GM04503 (cell line): ENCODE measurements around the gene SACM1L.

Experiments used
- DNase-seq: peaks from one replicate; pipeline ENCODE4 v3.0.0-alpha.2; 2012; ENCODE audit warnings: low read depth

Gene SACM1L

GRCh38 chr3:45787551-45787950 lies 98.4 kb downstream of the SACM1L start:
- DNase-seq = no peak

DNA sequence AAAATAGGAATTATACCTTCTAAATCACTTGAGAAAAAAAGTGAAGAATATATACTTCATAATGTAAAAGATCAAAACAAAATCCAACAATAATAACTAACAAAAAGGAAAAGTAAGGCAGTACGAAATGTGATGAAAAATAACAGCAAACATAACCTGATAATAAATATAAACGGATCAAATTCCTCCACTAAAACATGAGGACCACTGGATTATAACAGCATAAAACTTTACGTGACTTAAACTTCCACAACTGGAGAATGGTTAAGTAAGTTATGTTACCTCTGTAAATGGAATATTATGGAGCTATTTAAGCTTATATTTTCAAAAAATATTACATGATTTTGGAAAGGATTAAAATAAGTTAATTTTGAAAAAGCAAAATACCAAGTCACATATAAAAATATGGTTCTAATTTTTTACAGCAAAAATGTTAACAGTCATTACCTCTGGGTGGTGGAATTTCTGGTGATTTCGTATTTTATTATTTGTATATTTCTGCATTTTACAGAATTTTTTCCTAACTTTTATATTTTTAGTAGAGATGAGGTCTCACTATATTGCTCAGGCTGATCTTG lies 100.1 kb downstream of the SACM1L start:
- DNase-seq = no peak

GRCh38 chr3:45790596-45790995 lies 101.4 kb downstream of the SACM1L start:
- no peak for DNase-seq

GRCh38 chr3:45792036-45792435 lies 102.8 kb downstream of the SACM1L start:
- DNase-seq = no peak

GRCh38 chr3:45792516-45793172 lies 103.4 kb downstream of the SACM1L start:
- no peak for DNase-seq

DNA sequence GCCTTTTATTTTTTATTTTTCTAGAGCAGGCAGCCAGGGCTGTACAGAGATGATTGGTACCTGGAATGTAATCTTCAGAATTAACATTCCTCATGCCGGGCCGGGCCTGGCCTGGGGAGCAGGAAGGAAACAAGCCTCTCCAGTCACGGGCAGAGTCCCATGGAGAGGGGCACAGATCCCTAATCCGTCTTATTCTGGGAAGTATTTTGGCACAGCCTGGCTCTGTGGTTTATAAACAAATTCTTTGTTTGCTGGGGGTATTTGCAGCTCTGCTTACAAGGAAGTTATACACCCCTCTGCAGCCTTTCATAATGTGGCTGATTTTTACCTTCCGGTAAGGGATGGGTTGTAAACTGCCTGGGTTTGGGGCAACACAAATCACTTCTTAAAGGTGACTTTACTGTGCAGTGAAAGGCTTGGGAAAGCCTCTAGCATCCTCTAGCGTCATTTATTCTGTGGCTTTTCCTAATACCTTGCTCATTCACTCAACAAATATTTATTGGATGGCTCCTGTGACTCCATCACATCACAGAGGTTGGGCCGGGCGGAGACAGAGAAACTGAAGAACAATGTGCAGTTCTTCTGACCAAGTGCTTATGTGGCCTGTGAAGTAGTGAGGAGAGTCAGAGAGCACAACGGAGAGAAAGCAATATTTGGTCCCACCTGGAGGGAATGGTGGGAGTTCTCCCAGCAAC lies 104.4 kb downstream of the SACM1L start:
- DNase-seq = no peak

GRCh38 chr3:45794177-45794560 lies 105.0 kb downstream of the SACM1L start:
- DNase-seq = no peak

DNA sequence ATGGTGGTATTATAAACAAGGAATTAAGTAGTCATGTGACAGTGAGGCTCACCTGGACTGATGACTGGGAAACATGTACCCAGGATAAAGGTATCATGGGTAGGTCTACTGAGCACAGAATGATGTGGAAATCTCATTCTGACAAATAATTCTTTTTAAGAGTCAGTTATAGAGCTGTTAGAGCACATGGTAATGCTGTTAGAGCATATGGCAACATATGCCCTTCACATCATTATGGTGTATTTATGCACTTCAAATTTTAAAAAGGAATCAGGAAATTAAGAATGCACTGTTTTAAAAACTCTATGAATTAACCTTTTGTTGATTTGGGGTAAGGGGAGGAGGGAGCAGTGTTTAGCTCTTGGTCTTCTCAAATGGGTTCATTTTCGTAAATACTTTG lies 105.5 kb downstream of the SACM1L start:
- DNase-seq = no peak
